SIG-M5 treated with dmso at 0.1 percent for 504 hours (cell line): ENCODE measurements around the gene DMRTC2.

ENCODE experiments used
- DNase-seq: peaks from one replicate; lab custom pipeline; 2025; ENCODE audit not compliant: unreplicated experiment; lab: John Stamatoyannopoulos, UW

DMRTC2 gene

GRCh38 chr19:41887711-41888382 is 43.0 kb downstream of the DMRTC2 start:
- DNase-seq, result no peak

GRCh38 chr19:41888926-41889325 is 44.1 kb downstream of the DMRTC2 start:
- DNase-seq, result no peak

- no peak for DNase-seq
Measured at GRCh38 chr19:41889896-41890295, 45.1 kb downstream of the DMRTC2 start.

- DNase-seq, result no peak
Measured at GRCh38 chr19:41890936-41891335, 46.1 kb downstream of the DMRTC2 start.

- DNase-seq, result no peak
Measured at GRCh38 chr19:41892173-41892902, 47.5 kb downstream of the DMRTC2 start.

GRCh38 chr19:41893899-41894298 is 49.1 kb downstream of the DMRTC2 start:
- DNase-seq, result no peak

- DNase-seq, result no peak
Measured at GRCh38 chr19:41894350-41894749, 49.5 kb downstream of the DMRTC2 start.

GRCh38 chr19:41895745-41896580 is 51.1 kb downstream of the DMRTC2 start:
- no peak for DNase-seq

- no peak for DNase-seq
Measured at GRCh38 chr19:41896581-41896942, 51.7 kb downstream of the DMRTC2 start.

GRCh38 chr19:41897181-41897580 is 52.3 kb downstream of the DMRTC2 start:
- DNase-seq, result no peak

GRCh38 chr19:41897820-41898219 is 53.0 kb downstream of the DMRTC2 start:
- DNase-seq, result no peak

GRCh38 chr19:41898235-41898634 is 53.4 kb downstream of the DMRTC2 start:
- no peak for DNase-seq
